LNCAP (cell line): Measurements from ENCODE around the gene MOCS2.

ENCODE experiments used
- TF ChIP-seq, protein P1 (sequence below): fragments of 450-650 bp; IDR thresholded peaks from 2 replicates; pipeline ENCODE4 v1.5.1; 2017; ENCODE audit warnings: mild to moderate bottlenecking

Gene MOCS2

DNA sequence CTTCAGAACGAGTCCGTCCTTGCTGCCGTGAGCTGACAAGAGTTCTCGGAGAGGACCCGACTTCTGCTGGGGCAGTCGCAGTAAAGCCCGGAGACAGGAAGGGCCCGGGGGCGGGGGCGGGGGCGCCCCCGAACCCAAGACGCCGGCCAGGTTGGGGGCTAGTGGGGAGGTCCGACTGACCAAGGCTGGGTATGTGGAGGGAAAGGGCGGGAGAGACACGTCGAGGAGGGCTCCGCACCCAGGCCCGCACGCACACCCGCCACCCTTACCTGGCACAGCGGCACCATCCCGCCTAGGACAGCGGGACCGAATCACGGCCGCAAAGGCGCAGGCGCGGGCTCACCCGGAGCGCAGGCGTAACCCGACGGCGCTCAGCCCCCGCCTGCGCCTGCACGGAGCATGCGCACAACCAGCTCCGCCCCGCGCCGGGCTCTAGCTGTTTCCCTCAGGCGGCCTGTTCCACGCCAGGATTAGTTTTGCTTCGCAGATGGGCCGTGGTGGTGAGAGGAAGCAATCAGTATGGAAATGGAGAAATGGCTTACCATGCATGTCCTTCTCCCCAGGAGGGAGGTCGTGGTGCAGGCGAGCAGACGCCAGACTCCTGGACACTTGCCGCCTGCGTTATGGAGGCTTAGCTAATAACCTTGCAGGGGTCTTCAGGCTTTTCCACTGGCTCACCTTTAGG lies at the start of gene MOCS2:
MOCS2 (minus strand) TSS at position 315 of the 685 bp plus-strand sequence. CDS start 2,583 bp downstream, outside the sequence.
- TF ChIP-seq, protein P1, sequence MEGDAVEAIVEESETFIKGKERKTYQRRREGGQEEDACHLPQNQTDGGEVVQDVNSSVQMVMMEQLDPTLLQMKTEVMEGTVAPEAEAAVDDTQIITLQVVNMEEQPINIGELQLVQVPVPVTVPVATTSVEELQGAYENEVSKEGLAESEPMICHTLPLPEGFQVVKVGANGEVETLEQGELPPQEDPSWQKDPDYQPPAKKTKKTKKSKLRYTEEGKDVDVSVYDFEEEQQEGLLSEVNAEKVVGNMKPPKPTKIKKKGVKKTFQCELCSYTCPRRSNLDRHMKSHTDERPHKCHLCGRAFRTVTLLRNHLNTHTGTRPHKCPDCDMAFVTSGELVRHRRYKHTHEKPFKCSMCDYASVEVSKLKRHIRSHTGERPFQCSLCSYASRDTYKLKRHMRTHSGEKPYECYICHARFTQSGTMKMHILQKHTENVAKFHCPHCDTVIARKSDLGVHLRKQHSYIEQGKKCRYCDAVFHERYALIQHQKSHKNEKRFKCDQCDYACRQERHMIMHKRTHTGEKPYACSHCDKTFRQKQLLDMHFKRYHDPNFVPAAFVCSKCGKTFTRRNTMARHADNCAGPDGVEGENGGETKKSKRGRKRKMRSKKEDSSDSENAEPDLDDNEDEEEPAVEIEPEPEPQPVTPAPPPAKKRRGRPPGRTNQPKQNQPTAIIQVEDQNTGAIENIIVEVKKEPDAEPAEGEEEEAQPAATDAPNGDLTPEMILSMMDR, result no peak

DNA sequence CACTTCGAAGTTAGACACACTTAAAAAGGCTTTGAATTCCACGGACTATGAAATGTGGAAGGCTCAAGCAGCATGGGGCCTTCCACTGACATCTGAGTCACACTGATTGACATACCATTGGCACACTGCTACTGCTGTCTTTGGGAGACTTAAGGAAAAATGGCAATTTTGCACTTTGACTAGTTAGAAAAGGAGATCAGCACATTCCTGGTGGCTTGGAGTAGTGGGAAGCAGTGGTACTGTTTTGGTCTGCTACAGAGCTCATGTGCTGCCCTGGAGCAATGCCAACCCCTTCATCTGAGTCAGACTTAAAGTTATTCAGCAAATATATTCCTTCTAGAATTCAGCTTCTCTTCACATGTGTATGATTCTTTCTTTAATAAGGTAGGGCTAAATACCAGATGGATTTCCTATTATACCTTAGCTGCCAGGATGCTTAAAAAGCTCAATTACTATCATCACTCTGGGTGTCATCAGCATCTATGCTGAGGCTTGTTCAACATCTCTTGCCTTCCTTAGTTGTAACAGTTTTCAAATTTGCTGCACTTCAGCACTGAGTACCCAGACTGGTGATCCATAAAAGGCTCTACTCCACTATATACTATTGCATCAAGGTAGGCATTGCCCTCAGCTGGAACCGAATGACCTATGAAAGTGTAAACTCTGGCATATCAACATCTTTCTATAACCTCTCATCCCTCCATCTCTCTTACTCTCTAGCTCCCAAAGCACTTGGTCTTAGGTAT lies 42.3 kb upstream of the MOCS2 start:
- TF ChIP-seq, protein P1, result no peak

DNA sequence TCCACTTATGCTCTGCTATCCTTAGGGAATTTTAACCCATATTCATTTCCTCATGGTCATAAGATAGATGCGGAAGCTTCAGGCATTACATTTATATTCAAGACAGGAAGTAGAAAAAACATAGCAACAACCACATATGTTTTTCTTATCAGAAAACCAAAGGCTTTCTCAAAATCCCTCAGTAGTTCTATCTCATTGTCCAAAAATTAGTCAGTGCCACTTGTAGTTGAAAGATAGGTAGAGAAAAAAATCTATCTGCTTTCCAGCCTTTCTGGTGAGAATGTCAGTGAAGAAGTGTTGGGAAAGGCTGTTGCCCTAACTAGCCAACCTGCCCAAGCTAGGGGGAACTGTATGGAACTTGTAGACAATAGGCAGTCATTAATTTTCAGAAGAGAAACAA lies 23.5 kb upstream of the MOCS2 start:
- TF ChIP-seq, protein P1, result no peak

GRCh38 chr5:53130266-53130665 lies 20.7 kb upstream of the MOCS2 start:
- TF ChIP-seq, protein P1, result no peak

- TF ChIP-seq, protein P1, result no peak
Observed at GRCh38 chr5:53128481-53128880, 18.9 kb upstream of the MOCS2 start.

GRCh38 chr5:53127107-53127506 lies 17.6 kb upstream of the MOCS2 start:
- TF ChIP-seq, protein P1, result no peak

DNA sequence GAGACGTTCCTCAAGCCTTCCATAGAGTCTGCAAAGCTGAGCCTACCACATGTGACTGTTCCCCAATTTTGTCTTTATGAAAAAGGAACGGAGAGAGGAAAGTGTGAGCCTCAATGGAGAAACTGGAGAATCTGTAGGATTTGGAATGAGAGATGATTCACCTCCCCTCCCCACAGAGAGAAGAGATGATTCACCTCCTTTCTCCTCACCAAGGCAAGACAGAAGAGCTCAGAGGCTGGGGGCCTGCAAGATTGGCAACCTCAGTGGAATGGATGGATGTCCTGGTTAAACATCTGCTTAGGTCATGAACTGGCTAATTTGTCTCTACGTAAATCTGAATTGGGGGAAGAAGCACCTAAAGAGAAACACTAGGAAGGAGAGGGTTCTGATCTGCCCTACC lies 17.0 kb upstream of the MOCS2 start:
- TF ChIP-seq, protein P1, result no peak
